ENCODE results near the gene EMC1.
A peak's percentile ranks its signal among the peaks of the same experiment; 100 is the strongest.
"Not testable (repeated sequence)": the region's sequence is repeated elsewhere in the genome, so short reads cannot be mapped to it uniquely, and the experiment has no call there.

Gene EMC1

GRCh38 chr1:19260211-19261138 lies 9.2 kb upstream of the EMC1 start:
- DNase-seq (ENCODE audit: low read depth), result peak; percentile 94

DNA sequence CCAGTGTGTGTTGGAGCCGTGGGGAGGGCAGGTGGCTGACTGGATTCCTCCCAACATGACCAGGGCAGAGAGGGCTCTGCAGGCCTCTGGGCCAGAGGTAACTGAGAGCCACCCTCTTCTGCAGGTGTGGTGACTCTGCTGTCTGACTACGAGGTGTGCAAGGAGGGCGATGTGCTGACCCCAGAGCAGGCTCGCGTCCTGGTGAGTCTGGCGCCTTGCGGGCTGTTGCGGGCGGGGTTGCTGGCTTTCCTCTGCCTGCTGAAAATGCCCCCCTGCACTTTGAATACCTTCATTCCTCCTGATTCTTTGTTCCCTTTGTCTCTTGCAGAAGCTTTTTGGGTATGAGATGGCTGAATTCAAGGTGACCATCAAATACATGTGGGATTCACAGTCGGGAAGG lies 7.0 kb upstream of the EMC1 start:
- DNase-seq (ENCODE audit: low read depth), result no peak

DNA sequence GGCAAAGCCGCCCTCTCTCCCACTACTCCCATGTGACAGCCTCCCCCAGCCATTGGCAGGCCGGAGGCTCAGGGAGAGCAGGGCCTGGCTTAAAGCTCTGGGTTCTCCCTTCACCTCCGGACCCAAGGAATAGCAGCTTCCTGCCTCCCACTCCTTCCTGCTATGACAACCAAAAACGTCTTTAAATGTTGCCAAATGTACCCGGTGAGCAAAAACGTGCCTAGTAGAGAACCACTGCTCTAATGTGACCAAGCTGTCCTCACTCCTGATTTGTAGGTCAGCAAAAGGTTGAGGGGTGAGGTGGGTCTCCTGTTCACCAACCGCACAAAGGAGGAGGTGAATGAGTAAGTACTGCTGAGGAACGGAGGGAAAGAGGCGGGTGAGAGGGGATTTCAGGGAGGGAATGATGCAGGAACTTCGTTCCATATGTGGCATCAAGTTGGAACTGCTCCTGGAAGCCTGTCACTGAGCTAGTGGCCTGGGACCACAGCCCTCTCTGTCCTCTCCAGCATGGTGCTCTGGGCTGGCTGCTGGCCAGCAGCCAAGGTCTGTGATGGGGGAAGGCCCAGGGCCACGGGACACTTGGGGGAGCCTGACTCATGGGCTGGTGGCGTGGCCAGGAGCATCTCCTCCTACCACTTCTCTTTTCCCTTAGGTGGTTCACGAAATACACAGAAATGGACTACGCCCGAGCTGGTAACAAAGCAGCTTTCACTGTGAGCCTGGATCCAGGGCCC lies 6.0 kb upstream of the EMC1 start:
- no peak for DNase-seq (ENCODE audit: low read depth)

DNA sequence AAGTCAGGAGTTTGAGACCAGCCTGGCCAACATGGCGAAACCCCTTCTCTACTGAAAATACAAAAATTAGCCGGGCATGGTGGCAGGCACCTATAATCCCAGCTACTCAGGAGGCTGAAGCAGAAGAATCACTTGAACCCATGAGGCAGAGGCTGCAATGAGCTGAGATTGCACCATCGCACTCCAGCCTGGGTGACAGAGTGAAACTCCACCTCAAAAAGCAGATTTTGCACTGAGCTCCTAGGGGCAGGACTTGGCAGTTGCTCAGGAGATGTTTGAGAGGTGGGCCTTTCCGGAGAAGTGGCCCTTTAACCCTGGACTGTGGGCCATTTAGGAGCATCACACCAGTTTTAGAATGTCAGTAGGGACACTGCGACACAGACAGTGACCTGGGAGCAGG lies 5.0 kb upstream of the EMC1 start:
- DNase-seq (ENCODE audit: low read depth), result not testable (repeated sequence)

DNA sequence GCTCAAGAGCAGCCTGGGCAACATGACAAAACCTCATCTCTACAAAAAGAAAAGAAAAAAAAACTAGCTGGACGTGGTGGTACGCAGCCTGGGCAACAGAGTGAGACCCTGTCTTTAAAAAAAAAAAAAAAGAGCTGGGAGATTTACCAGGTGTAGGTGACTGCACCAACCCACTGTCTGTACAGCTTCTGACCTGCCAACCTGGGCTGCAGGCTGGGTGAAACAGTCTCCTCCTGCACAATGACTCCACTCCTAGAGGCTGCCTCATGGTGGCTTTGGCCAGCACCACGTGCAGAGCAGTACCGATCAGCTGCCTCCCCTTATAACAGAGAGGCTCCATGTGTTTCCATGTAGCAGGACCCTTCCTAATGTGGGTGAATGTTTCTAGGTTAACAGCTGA lies 4.0 kb upstream of the EMC1 start:
- no peak for DNase-seq (ENCODE audit: low read depth)

- DNase-seq (ENCODE audit: low read depth), result no peak
These were observed 3.1 kb upstream of the EMC1 start for GRCh38 chr1:19254416-19254815.

- DNase-seq (ENCODE audit: low read depth), result no peak
These were observed 557 bp downstream of the EMC1 start for GRCh38 chr1:19250629-19251304.

GRCh38 chr1:19240673-19241538 lies 10.4 kb downstream of the EMC1 start:
- DNase-seq (ENCODE audit: low read depth), result peak; percentile 68

GRCh38 chr1:19239876-19240275 lies 11.4 kb downstream of the EMC1 start:
- no peak for DNase-seq (ENCODE audit: low read depth)

GRCh38 chr1:19234224-19234623 lies 17.1 kb downstream of the EMC1 start:
- DNase-seq (ENCODE audit: low read depth), result no peak

- DNase-seq (ENCODE audit: low read depth), result peak; percentile 90
These were observed 18.8 kb downstream of the EMC1 start for GRCh38 chr1:19232524-19232846.

DNA sequence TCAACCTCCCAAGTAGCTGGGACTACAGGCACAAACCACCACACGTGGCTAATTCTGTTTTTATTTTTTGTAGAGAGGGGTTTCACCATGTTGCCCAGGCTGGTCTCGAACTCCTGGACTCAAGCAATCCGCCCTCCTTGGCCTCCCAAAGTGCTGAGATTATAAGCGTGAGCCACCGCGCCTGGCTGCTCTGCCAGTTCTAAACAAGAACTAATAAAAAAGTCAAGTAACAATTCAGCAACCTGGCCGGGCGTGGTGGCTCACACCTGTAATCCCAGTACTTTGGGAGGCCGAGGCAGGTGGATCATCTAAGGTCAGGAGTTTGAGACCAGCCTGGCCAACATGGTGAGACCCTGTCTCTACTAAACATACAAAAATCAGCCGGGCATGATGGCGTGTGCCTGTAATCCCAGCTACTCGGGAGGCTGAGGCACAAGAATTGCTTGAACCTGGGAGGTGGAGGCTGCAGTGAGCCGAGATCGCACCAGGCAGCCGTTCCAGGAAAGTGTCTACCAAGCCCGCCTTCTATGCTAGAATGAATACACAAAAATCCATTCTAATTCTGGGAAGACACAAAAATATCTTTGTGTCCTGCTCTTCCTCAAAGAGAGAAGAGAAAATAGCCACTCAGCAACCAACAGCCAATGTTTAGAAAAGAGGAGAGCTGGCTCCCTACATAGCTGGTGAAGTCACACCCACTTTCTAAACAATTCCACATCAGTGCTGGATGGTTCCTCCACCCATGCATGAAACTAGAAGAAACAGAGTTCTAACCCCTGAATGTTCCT lies 19.4 kb downstream of the EMC1 start:
- DNase-seq (ENCODE audit: low read depth), result not testable (repeated sequence)

DNA sequence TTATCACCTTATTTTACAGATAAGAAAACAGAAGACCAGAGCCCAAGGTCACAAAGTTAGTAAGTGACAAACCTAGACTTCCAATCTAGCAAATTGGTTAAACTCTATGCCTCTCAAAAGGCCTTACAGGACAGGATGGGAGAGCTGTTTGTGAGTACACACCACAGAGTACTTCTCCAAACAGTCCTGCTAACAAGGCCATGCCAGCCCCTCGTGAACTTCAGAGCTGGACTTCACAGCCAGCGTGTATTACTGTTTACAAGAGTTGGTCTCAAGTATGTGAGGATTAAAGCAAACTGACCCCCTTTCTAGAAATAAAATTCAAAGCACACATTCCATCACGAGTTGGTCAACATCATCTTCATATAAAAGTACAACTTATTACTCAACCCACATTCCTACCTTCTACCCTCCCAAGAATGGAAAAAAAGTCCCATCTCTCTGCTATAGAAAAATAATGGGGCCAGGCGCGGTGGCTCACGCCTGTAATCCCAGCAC lies 21.4 kb downstream of the EMC1 start:
- peak; percentile 44 for DNase-seq (ENCODE audit: low read depth)

GRCh38 chr1:19229229-19229628 lies 22.1 kb downstream of the EMC1 start:
- DNase-seq (ENCODE audit: low read depth), result no peak

GRCh38 chr1:19222979-19223824 lies 28.1 kb downstream of the EMC1 start:
- DNase-seq (ENCODE audit: low read depth), result no peak

- no peak for DNase-seq (ENCODE audit: low read depth)
These were observed 28.8 kb downstream of the EMC1 start for GRCh38 chr1:19222573-19222972.

DNA sequence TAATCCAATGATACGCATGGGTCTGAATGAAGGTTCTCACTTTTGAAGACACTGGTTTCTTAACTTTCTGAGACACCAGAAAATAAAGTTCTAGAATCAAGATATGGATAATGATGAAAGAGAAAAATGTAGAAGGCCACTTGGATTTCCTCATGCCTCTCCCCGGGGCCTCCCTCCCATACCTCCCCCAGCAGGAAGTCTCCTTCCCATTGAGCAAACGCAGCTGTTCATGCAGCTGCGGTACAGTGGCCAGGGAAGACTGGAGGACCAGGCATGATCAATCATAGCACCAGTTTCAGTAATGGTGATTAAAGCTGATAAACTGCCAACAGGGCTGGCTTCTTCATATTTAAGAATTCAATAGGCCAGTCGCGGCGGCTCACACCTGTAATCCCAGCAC lies 30.3 kb downstream of the EMC1 start:
- no peak for DNase-seq (ENCODE audit: low read depth)

GRCh38 chr1:19220080-19220846 lies 31.1 kb downstream of the EMC1 start:
- no peak for DNase-seq (ENCODE audit: low read depth)

- no peak for DNase-seq (ENCODE audit: low read depth)
These were observed 31.9 kb downstream of the EMC1 start for GRCh38 chr1:19219451-19219850.

Data from fibroblast of gingiva (primary cell).